ENCODE results near the gene CST8.

GRCh38 chr20:23510000-23510590, 19.2 kb downstream of the CST8 start:
- TF ChIP-seq CTCF (conservative IDR thresholded peaks at IDR 0.05; ENCODE audit: low read length) (no peak), EZH2phosphoT487 (IDR thresholded peaks at IDR 0.05; ENCODE audit: borderline replicate concordance) (no peak)

Data from Loucy (cell line).